SKM-1 (cell line): ENCODE measurements around the gene HOXA4.

ENCODE experiments used
- DNase-seq: peaks from one replicate; lab custom pipeline; 2025; ENCODE audit not compliant: unreplicated experiment; lab: John Stamatoyannopoulos, UW

The HOXA4 gene

GRCh38 chr7:27169658-27170425 is 39.3 kb upstream of the HOXA4 start:
- no peak for DNase-seq

- peak; percentile 53 for DNase-seq
These were observed 37.8 kb upstream of the HOXA4 start for GRCh38 chr7:27168265-27168947.

GRCh38 chr7:27167916-27168264 is 37.3 kb upstream of the HOXA4 start:
- DNase-seq = no peak

GRCh38 chr7:27166531-27167505 is 36.3 kb upstream of the HOXA4 start:
- DNase-seq = no peak

GRCh38 chr7:27165996-27166530 is 35.5 kb upstream of the HOXA4 start:
- no peak for DNase-seq

- DNase-seq = peak; percentile 71
These were observed 34.8 kb upstream of the HOXA4 start, which contains the start of gene HOXA9 for GRCh38 chr7:27165089-27165995. Gene HOXA9 (minus strand): TSS chr7:27165537. CDS start chr7:27165457, 80 bp downstream.

- no peak for DNase-seq
These were observed 34.0 kb upstream of the HOXA4 start for GRCh38 chr7:27164367-27165088.

- no peak for DNase-seq
These were observed 33.4 kb upstream of the HOXA4 start for GRCh38 chr7:27164045-27164366.

- no peak for DNase-seq
These were observed 32.9 kb upstream of the HOXA4 start for GRCh38 chr7:27163288-27164044.

GRCh38 chr7:27162561-27163287 is 32.2 kb upstream of the HOXA4 start:
- no peak for DNase-seq

- DNase-seq = no peak
These were observed 31.4 kb upstream of the HOXA4 start for GRCh38 chr7:27161721-27162560.

- no peak for DNase-seq
These were observed 30.7 kb upstream of the HOXA4 start for GRCh38 chr7:27161214-27161720.

- peak; percentile 68 for DNase-seq
These were observed 30.1 kb upstream of the HOXA4 start for GRCh38 chr7:27160546-27161213.

GRCh38 chr7:27160145-27160545 is 29.6 kb upstream of the HOXA4 start:
- no peak for DNase-seq

GRCh38 chr7:27159266-27160144 is 28.9 kb upstream of the HOXA4 start:
- no peak for DNase-seq
